HG03439 (cell line): ENCODE data around the gene EIF3I.

Experiments used
- ATAC-seq: cut with Tn5 transposase; IDR thresholded peaks from one replicate; pipeline ENCODE4 v1.9.1; 2021; ENCODE audit warnings: mild to moderate bottlenecking, moderate library complexity; ENCODE audit not compliant: unreplicated experiment

EIF3I gene

GRCh38 chr1:32221980-32222755 is at the start of gene EIF3I, which contains the start of gene TMEM234:
Gene EIF3I, plus strand, starts transcription at chr1:32222407. Its CDS starts 35 bp downstream, at chr1:32222442.
Gene TMEM234, minus strand, starts transcription at chr1:32222353. Its CDS starts 31 bp downstream, at chr1:32222322.
- ATAC-seq = peak; percentile 89

GRCh38 chr1:32172621-32173245 is 49.5 kb upstream of the EIF3I start:
- ATAC-seq = no peak

GRCh38 chr1:32178380-32179192 is 43.6 kb upstream of the EIF3I start:
- no peak for ATAC-seq

GRCh38 chr1:32179193-32179442 is 43.1 kb upstream of the EIF3I start:
- peak; percentile 3 for ATAC-seq

- peak; percentile 75 for ATAC-seq
Observed at GRCh38 chr1:32179443-32180185, 42.6 kb upstream of the EIF3I start, which contains the start of gene TXLNA. Gene TXLNA, plus strand, starts transcription at chr1:32179675. Its CDS starts 671 bp downstream, at chr1:32180346.

- ATAC-seq = peak; percentile 28
Observed at GRCh38 chr1:32180186-32181060, 41.8 kb upstream of the EIF3I start.

- no peak for ATAC-seq
Observed at GRCh38 chr1:32181065-32181464, 41.1 kb upstream of the EIF3I start.

- no peak for ATAC-seq
Observed at GRCh38 chr1:32181563-32181962, 40.6 kb upstream of the EIF3I start.

GRCh38 chr1:32182060-32182459 is 40.1 kb upstream of the EIF3I start:
- no peak for ATAC-seq

- ATAC-seq = no peak
Observed at GRCh38 chr1:32184650-32185049, 37.6 kb upstream of the EIF3I start.

GRCh38 chr1:32186077-32186476 is 36.1 kb upstream of the EIF3I start:
- ATAC-seq = no peak

- no peak for ATAC-seq
Observed at GRCh38 chr1:32186491-32186890, 35.7 kb upstream of the EIF3I start.

- no peak for ATAC-seq
Observed at GRCh38 chr1:32187850-32188249, 34.4 kb upstream of the EIF3I start.

GRCh38 chr1:32192220-32192948 is 29.8 kb upstream of the EIF3I start:
- no peak for ATAC-seq

GRCh38 chr1:32194984-32195383 is 27.2 kb upstream of the EIF3I start:
- ATAC-seq = no peak

- no peak for ATAC-seq
Observed at GRCh38 chr1:32195531-32195930, 26.7 kb upstream of the EIF3I start.

- no peak for ATAC-seq
Observed at GRCh38 chr1:32195972-32196823, 26.0 kb upstream of the EIF3I start.

- no peak for ATAC-seq
Observed at GRCh38 chr1:32197074-32197473, 25.1 kb upstream of the EIF3I start.
